Spleen (tissue), 7 donors: Measurements from ENCODE around the gene PACSIN3.

Source experiments
- CTCF ChIP-seq, 11 experiments: fragments of 200-600 bp in 7 of 11; fragments of 450-650 bp in 4 of 11; sonication (generic) in 4 of 11; IDR thresholded peaks in 8 of 11; conservative IDR thresholded peaks in 3 of 11; 1 replicate in 7 of 11; 2 replicates in 4 of 11; pipeline versions ENCODE4 v1.4.0 to v1.8.0; 2016 to 2021; ENCODE audit warnings: antibody characterized with exemption in 11 of 11, inconsistent platforms in 4 of 11, mild to moderate bottlenecking in 1 of 11
- POLR2A ChIP-seq, 3 donors: fragments of 450-650 bp; IDR thresholded peaks; one replicate each; pipeline ENCODE4 v1.5.1; 2017; ENCODE audit warnings: antibody characterized with exemption in 3 of 3, mild to moderate bottlenecking in 1 of 3
- POLR2AphosphoS5 ChIP-seq, 3 donors: sonication (generic); formaldehyde crosslinking; IDR thresholded peaks; one replicate each; pipeline ENCODE4 v1.5.1; 2017; ENCODE audit warnings: antibody characterized with exemption in 3 of 3
- donor health status: DM: no; HTN: no; CAD: no; lungs with moderate emphysema.
- donor health status: DM: no; HTN: no; CAD: no.
- donor health status: DM: no; HTN: no; CAD: no.

GRCh38 chr11:47177229-47177845, 8.9 kb downstream of the PACSIN3 start:
- TF ChIP-seq CTCF (IDR thresholded peaks at IDR 0.05 in 8 of 11, conservative IDR thresholded peaks at IDR 0.05 in 3 of 11) (peak; percentile 50 to 88 (median 75)), POLR2A (IDR thresholded peaks at IDR 0.05) (no peak), POLR2AphosphoS5 (IDR thresholded peaks at IDR 0.05) (no peak)
